Activated naive CD8-positive, alpha-beta T cell treated with anti-CD3 and anti-CD28 coated beads, Interleukin-2, amount 10 ng/mL, durations not matched to agents 7 days and 5 days (primary cell): ENCODE data around the gene YEATS4. TPM values are rescaled to one million over a fixed set of nuclear protein-coding genes. Genes with fewer than 3 reads are reported as not detected.

Experiments used
- ATAC-seq: fragments of 150-1000 bp; cut with Tn5 transposase; one replicate; pipeline ENCODE4 v1.10.0; 2021; ENCODE audit warnings: low read depth, moderate library complexity
- POLR2A ChIA-PET: fragments of 350-600 bp; sonication (Branson Sonifier 250); formaldehyde crosslinking; loops from one replicate; lab custom pipeline; 2021; ENCODE audit warnings: antibody characterized with exemption; lab: Charles Lee
- DNase-seq: peaks from one replicate; pipeline ENCODE4 v3.0.0; 2021
- H3K27ac Mint-ChIP-seq: one replicate; pipeline ENCODE4 v1.8.0; 2022; ENCODE audit warnings: mild to moderate bottlenecking, mixed read lengths
- H3K27me3 Mint-ChIP-seq: one replicate; pipeline ENCODE4 v1.8.0; 2022; ENCODE audit warnings: mild to moderate bottlenecking, moderate library complexity, mixed read lengths
- H3K36me3 Mint-ChIP-seq: one replicate; pipeline ENCODE4 v1.8.0; 2021; ENCODE audit warnings: mild to moderate bottlenecking, mixed read lengths
- H3K4me1 Mint-ChIP-seq: one replicate; pipeline ENCODE4 v1.8.0; 2021; ENCODE audit warnings: mixed read lengths
- H3K4me3 Mint-ChIP-seq: one replicate; pipeline ENCODE4 v1.8.0; 2022; ENCODE audit warnings: mild to moderate bottlenecking, moderate library complexity, mixed read lengths
- H3K9me3 Mint-ChIP-seq: one replicate; pipeline ENCODE4 v1.8.0; 2021; ENCODE audit warnings: mixed read lengths
- total RNA-seq, 2 experiments: library from RNA; stranded (reverse); gene quantifications; one replicate each; pipeline ENCODE4 v1.2.3, GENCODE V29; 2021

Gene YEATS4
- total RNA-seq, 2 experiments from 2014 or later: 32.8 to 42.6 TPM

DNA sequence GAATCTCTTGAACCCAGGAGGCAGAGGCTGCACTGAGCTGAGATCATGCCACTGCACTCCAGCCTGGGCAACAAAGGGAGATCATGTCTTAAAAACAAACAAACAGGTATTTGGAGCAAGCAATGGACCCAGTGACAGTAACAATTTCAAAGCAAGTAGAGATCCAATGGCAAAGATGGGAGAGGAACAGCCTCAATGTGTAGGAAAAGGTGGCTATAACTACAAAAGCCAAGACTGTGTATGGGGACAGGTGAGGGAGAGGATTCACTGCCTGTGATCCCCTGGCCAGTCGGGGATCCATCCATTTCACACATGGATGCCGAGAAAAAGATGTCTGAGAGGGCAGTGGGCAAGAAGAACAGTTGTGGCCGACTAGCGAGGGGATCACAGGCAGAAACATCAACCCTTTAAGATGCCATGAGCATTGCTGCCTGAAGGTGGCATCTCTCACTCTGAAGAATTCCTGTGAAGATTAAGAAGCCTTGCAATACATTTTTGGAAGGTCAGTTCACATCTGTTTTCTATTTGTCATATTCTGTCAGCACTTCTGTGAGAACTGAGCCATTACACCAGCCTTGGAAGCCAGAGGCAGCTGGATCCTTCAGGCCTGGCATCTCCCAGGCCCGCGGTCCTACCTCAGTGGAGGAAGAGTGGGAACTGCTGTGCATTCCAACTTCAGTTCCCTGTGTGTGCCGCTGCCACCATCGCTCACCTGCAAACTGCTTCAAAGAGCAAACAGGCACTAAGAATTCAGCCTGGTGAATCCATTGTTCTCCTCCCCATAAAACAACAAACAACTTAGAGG lies 56.1 kb downstream of the YEATS4 start:
- Mint-ChIP-seq H3K9me3 (no peaks in the 10 kb centered on the region), H3K27ac (no peak overlapping the region), H3K4me1 (no peaks in the 10 kb centered on the region), H3K4me3 (no peak overlapping the region), H3K27me3 (no peaks in the 10 kb centered on the region), H3K36me3 (peaks cover 3% of the 10 kb centered on the region)
- POLR2A ChIA-PET: no interaction called here
- ATAC-seq (no peak), DNase-seq (no peak)

DNA sequence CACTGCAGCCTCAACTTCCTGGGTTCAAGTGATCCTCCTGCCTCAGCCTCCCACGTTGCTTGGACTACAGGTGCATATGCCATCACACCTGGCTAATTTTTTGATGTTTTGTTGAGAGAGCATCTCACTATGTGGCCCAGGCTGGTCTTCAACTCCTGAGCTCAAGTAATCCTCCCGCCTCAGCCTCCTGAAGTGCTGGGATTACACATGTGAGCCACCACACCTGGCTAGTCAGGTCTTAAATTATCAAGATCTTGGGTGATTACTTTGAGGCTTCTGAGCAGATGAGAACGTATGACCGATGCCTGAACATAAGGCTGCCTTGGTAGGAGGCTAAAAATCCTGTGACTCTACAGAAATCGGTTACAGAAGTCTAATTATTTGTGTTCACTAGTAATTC lies 57.7 kb downstream of the YEATS4 start:
- POLR2A ChIA-PET: no interaction called here
- no peak overlapping the region for H3K27ac Mint-ChIP-seq
- DNase-seq (no peak), ATAC-seq (no peak)
- peaks cover 8% of the 10 kb centered on the region for H3K36me3 Mint-ChIP-seq
- H3K27me3 Mint-ChIP-seq: no peaks in the 10 kb centered on the region
- H3K4me1 Mint-ChIP-seq: no peaks in the 10 kb centered on the region
- H3K9me3 Mint-ChIP-seq: no peaks in the 10 kb centered on the region
- H3K4me3 Mint-ChIP-seq: no peak overlapping the region

- POLR2A ChIA-PET: interaction anchor here (0.7 kb wide), 1 partner anchor 92 kb away, joined by 3 read pairs; no protein-coding TSS in a partner anchor
- Mint-ChIP-seq H3K4me1 (no peaks in the 10 kb centered on the region), H3K9me3 (no peaks in the 10 kb centered on the region), H3K4me3 (no peak overlapping the region), H3K36me3 (peaks cover 5% of the 10 kb centered on the region), H3K27me3 (no peaks in the 10 kb centered on the region), H3K27ac (no peak overlapping the region)
- ATAC-seq (no peak), DNase-seq (no peak)
Observed at GRCh38 chr12:69417741-69418167, 58.2 kb downstream of the YEATS4 start.

DNA sequence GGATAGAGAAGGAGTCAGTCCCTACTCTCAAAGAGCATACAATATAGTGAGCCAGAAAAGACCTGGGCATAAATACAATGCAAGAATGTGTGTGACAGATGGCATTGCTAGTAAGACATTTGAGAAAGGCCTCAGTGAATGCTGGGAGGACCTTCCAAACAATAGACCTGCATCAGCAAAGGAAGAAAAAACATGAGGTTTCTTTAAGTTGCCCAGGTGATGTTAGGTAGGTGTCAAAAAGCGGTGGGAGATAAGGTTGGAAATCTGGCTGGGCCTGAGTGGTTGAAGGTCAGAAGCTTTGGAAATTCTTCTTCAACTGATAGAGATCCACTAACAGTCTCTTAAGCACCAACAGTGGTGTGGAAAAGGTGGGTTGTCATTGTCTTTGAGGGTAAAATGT lies 60.2 kb downstream of the YEATS4 start:
- ATAC-seq (no peak), DNase-seq (no peak)
- no peak overlapping the region for H3K27ac Mint-ChIP-seq
- no peak overlapping the region for H3K4me3 Mint-ChIP-seq
- POLR2A ChIA-PET: no interaction called here
- H3K27me3 Mint-ChIP-seq: no peaks in the 10 kb centered on the region
- peaks cover 5% of the 10 kb centered on the region for H3K36me3 Mint-ChIP-seq
- no peaks in the 10 kb centered on the region for H3K4me1 Mint-ChIP-seq
- no peaks in the 10 kb centered on the region for H3K9me3 Mint-ChIP-seq

GRCh38 chr12:69421548-69421947 lies 62.0 kb downstream of the YEATS4 start:
- no peak for DNase-seq
- ATAC-seq: no peak
- H3K36me3 Mint-ChIP-seq: peaks cover 6% of the 10 kb centered on the region
- H3K4me3 Mint-ChIP-seq: no peak overlapping the region
- no peak overlapping the region for H3K27ac Mint-ChIP-seq
- peaks cover 7% of the 10 kb centered on the region for H3K4me1 Mint-ChIP-seq
- POLR2A ChIA-PET: no interaction called here
- H3K27me3 Mint-ChIP-seq: no peaks in the 10 kb centered on the region
- no peaks in the 10 kb centered on the region for H3K9me3 Mint-ChIP-seq

DNA sequence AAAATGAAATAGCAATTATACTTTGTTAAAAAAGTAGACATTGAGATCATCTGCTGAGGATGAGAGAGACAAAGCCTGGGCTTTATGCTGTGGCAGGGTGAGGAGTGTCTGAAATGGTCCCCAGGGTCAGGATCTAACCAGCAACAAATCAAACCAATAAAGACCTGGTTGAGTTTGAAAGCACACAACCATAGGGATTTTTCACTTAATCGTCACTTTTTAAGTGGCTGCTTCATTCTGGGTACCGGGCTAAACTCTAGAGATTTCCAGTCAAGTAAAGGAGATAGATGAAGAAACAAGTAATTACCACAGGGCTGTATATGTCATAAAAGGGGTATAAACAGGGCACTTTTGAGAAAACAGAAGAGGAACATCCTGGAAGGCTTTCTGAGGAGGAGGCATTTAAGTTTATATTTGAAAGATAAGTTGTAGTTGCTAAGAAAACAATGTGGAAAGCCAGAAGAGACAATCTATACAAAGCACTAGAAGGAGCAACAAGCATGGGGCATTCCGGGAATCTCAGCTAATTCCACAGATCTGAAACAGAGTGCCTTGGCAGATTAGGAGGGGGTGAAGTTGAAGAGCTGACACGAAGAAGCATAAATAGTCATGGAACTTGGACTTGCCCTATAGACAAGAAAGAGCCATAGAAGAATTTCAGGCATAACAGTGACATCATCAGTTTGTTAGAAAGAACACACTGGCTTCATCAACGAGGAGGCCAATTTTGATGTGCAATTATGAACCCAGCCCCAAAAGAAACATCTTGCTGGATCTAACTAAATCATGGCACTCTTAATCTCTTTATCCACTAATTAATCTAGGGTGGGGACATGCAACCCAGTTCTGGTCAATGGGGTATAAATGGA lies 63.7 kb downstream of the YEATS4 start:
- H3K27me3 Mint-ChIP-seq: no peaks in the 10 kb centered on the region
- H3K4me3 Mint-ChIP-seq: no peak overlapping the region
- ATAC-seq (no peak), DNase-seq (no peak)
- POLR2A ChIA-PET: no interaction called here
- H3K9me3 Mint-ChIP-seq: no peaks in the 10 kb centered on the region
- no peak overlapping the region for H3K27ac Mint-ChIP-seq
- H3K4me1 Mint-ChIP-seq: peaks cover 7% of the 10 kb centered on the region
- peaks cover 6% of the 10 kb centered on the region for H3K36me3 Mint-ChIP-seq

DNA sequence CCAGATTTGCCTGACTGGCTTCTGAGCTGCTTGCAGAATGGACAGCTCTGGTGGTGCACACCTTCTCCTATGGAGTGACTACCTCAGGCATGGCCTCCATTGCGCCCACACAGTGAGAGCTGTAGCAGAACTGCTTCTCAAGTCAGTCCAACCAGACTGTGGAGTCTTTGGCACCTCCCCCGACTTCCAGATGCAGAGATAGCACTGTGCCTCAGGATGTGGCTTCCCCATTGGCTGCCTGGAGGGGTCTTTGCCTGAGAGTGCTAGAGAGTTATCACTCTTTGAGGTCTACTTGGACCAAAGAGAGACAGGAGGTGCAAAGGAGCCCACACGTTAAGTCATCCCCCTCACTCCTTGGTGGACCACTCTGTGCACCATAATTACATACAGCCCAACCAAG lies 65.9 kb downstream of the YEATS4 start:
- no peaks in the 10 kb centered on the region for H3K9me3 Mint-ChIP-seq
- H3K27ac Mint-ChIP-seq: no peak overlapping the region
- ATAC-seq: peak; percentile 65
- peaks cover 6% of the 10 kb centered on the region for H3K36me3 Mint-ChIP-seq
- H3K4me3 Mint-ChIP-seq: no peak overlapping the region
- H3K27me3 Mint-ChIP-seq: no peaks in the 10 kb centered on the region
- no peak for DNase-seq
- H3K4me1 Mint-ChIP-seq: peaks cover 11% of the 10 kb centered on the region
- POLR2A ChIA-PET: no interaction called here

- DNase-seq (no peak), ATAC-seq (no peak)
- no peak overlapping the region for H3K4me3 Mint-ChIP-seq
- H3K27me3 Mint-ChIP-seq: no peaks in the 10 kb centered on the region
- no peak overlapping the region for H3K27ac Mint-ChIP-seq
- peaks cover 11% of the 10 kb centered on the region for H3K4me1 Mint-ChIP-seq
- POLR2A ChIA-PET: no interaction called here
- peaks cover 1% of the 10 kb centered on the region for H3K36me3 Mint-ChIP-seq
- H3K9me3 Mint-ChIP-seq: no peaks in the 10 kb centered on the region
Observed at GRCh38 chr12:69428351-69429073, 69.0 kb downstream of the YEATS4 start.

- H3K4me1 Mint-ChIP-seq: peaks cover 4% of the 10 kb centered on the region
- H3K4me3 Mint-ChIP-seq: no peak overlapping the region
- ATAC-seq (no peak), DNase-seq (no peak)
- no peaks in the 10 kb centered on the region for H3K36me3 Mint-ChIP-seq
- POLR2A ChIA-PET: no interaction called here
- no peak overlapping the region for H3K27ac Mint-ChIP-seq
- H3K9me3 Mint-ChIP-seq: no peaks in the 10 kb centered on the region
- no peaks in the 10 kb centered on the region for H3K27me3 Mint-ChIP-seq
Observed at GRCh38 chr12:69430942-69431590, 71.5 kb downstream of the YEATS4 start.

GRCh38 chr12:69431591-69432222 lies 72.2 kb downstream of the YEATS4 start:
- DNase-seq (no peak), ATAC-seq (no peak)
- peaks cover 4% of the 10 kb centered on the region for H3K4me1 Mint-ChIP-seq
- no peaks in the 10 kb centered on the region for H3K27me3 Mint-ChIP-seq
- no peaks in the 10 kb centered on the region for H3K36me3 Mint-ChIP-seq
- no peak overlapping the region for H3K4me3 Mint-ChIP-seq
- H3K9me3 Mint-ChIP-seq: no peaks in the 10 kb centered on the region
- POLR2A ChIA-PET: no interaction called here
- no peak overlapping the region for H3K27ac Mint-ChIP-seq

DNA sequence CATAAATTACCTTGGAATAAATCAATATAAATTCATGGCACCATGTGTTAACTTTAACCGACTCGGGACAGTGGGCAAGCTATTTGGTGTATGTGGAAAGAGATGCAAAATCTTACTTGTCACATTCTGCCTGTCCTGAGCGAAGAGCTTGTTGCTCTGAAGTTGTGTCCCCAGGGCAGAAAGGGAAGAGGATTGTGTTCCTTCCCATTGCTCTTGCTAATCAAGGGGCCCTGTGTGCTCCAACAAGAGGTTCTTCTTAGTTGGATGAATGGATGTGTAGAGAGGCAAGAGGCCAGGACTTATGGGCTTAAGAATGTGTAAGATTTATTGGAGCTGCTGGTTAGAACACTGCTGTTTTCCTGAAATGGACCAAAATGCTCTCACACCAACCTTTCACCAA lies 74.1 kb downstream of the YEATS4 start:
- DNase-seq (no peak), ATAC-seq (no peak)
- Mint-ChIP-seq H3K4me1 (peaks cover 5% of the 10 kb centered on the region), H3K9me3 (no peaks in the 10 kb centered on the region), H3K27ac (no peak overlapping the region), H3K36me3 (no peaks in the 10 kb centered on the region), H3K27me3 (no peaks in the 10 kb centered on the region), H3K4me3 (no peak overlapping the region)
- POLR2A ChIA-PET: no interaction called here

- DNase-seq (no peak), ATAC-seq (no peak)
- no peaks in the 10 kb centered on the region for H3K9me3 Mint-ChIP-seq
- peaks cover 2% of the 10 kb centered on the region for H3K4me1 Mint-ChIP-seq
- POLR2A ChIA-PET: no interaction called here
- H3K27me3 Mint-ChIP-seq: no peaks in the 10 kb centered on the region
- H3K36me3 Mint-ChIP-seq: no peaks in the 10 kb centered on the region
- H3K27ac Mint-ChIP-seq: no peak overlapping the region
- H3K4me3 Mint-ChIP-seq: no peak overlapping the region
Observed at GRCh38 chr12:69435644-69436043, 76.1 kb downstream of the YEATS4 start.
